Common myeloid progenitor, CD34-positive (primary cell): ENCODE measurements around the gene CHP1.
"Not testable (repeated sequence)": the region's sequence is repeated elsewhere in the genome, so short reads cannot be mapped to it uniquely, and the experiment has no call there.

Experiments
- CTCF ChIA-PET: fragments of 350-600 bp; sonication (Branson Sonifier 250); formaldehyde crosslinking; loops from one replicate; lab custom pipeline; 2021; ENCODE audit warnings: antibody characterized with exemption; lab: Charles Lee
- POLR2A ChIA-PET: fragments of 350-600 bp; sonication (Branson Sonifier 250); formaldehyde crosslinking; loops from one replicate; lab custom pipeline; 2021; ENCODE audit warnings: antibody characterized with exemption; lab: Charles Lee
- DNase-seq, 3 donors: peaks; one replicate each; pipeline versions ENCODE4 v3.0.0 to v3.0.0-alpha.2; 2013
- H3K27ac ChIP-seq, 2 experiments: 1 replicate in 1 of 2; 2 replicates in 1 of 2; pipeline ENCODE4 v1.7.0; 2013; ENCODE audit warnings: inconsistent platforms in 2 of 2, low read length in 2 of 2, mild to moderate bottlenecking in 2 of 2, low read depth in 1 of 2, moderate library complexity in 1 of 2; ENCODE audit not compliant: severe bottlenecking in 2 of 2, insufficient read depth in 1 of 2, poor library complexity in 1 of 2
- H3K27me3 ChIP-seq, 5 experiments: replicated peaks in 2 of 5; 1 replicate in 3 of 5; 2 replicates in 2 of 5; pipeline versions ENCODE4 v1.6.1 to v1.7.0; 2013; ENCODE audit warnings: low read length in 4 of 5, mild to moderate bottlenecking in 2 of 5, moderate library complexity in 2 of 5, inconsistent platforms in 1 of 5; ENCODE audit not compliant: insufficient read depth in 5 of 5, control insufficient read depth in 4 of 5
- H3K36me3 ChIP-seq, 4 experiments: 1 replicate in 2 of 4; 2 replicates in 2 of 4; pipeline versions ENCODE4 v1.6.1 to v1.7.0; 2013; ENCODE audit warnings: low read length in 3 of 4, control low read depth in 1 of 4, mild to moderate bottlenecking in 1 of 4; ENCODE audit not compliant: control insufficient read depth in 4 of 4, insufficient read depth in 4 of 4
- H3K4me1 ChIP-seq, 4 experiments: 1 replicate in 3 of 4; 2 replicates in 1 of 4; pipeline versions ENCODE4 v1.6.1 to v1.7.1; 2013; ENCODE audit warnings: low read length in 3 of 4, mild to moderate bottlenecking in 3 of 4, control low read depth in 1 of 4, inconsistent platforms in 1 of 4, moderate library complexity in 1 of 4; ENCODE audit not compliant: control insufficient read depth in 4 of 4, insufficient read depth in 4 of 4; ENCODE audit errors: control extremely low read depth in 1 of 4
- H3K4me3 ChIP-seq, 7 experiments: 1 replicate in 4 of 7; 2 replicates in 3 of 7; pipeline versions ENCODE4 v1.5.1 to v1.7.0; 2013; ENCODE audit warnings: mild to moderate bottlenecking in 7 of 7, low read length in 6 of 7, moderate library complexity in 6 of 7, inconsistent platforms in 2 of 7, low read depth in 2 of 7, control low read depth in 1 of 7; ENCODE audit not compliant: insufficient read depth in 4 of 7, control insufficient read depth in 1 of 7; ENCODE audit errors: extremely low read depth in 1 of 7
- H3K9me3 ChIP-seq, 5 experiments: 1 replicate in 4 of 5; 2 replicates in 1 of 5; pipeline versions ENCODE4 v1.6.1 to v1.7.1; 2013; ENCODE audit warnings: low read length in 4 of 5, mild to moderate bottlenecking in 2 of 5, inconsistent platforms in 1 of 5, low read depth in 1 of 5, moderate library complexity in 1 of 5; ENCODE audit not compliant: control insufficient read depth in 4 of 5, insufficient read depth in 2 of 5; ENCODE audit errors: control extremely low read depth in 1 of 5
- WGBS: methylation state at CpG from one replicate; pipeline ENCODE4 v1.1.5; 2013; ENCODE audit not compliant: insufficient coverage; 5-methylcytosine and 5-hydroxymethylcytosine counted together

CHP1 gene

GRCh38 chr15:41307679-41308078, 76.6 kb downstream of the CHP1 start:
- H3K36me3 ChIP-seq, result peaks cover 5 to 12% (median 10%) of the 10 kb centered on the region in 4 experiments
- DNase-seq, result no peak
- H3K4me1 ChIP-seq, result peaks cover 5 to 31% (median 17%) of the 10 kb centered on the region in 4 experiments
- POLR2A ChIA-PET, result no interaction called here
- H3K9me3 ChIP-seq, result no peaks in the 10 kb centered on the region
- WGBS, result 81% methylated on average over 3 of the region's 5 CpGs
- CTCF ChIA-PET, result interaction anchor here (0.7 to 1.1 kb wide), 3 partner anchors 13 to 33 kb away, joined by 3 read pairs; no protein-coding TSS in a partner anchor
- no peaks in the 10 kb centered on the region for H3K27me3 ChIP-seq
- H3K4me3 ChIP-seq, result no peak overlapping the region
- H3K27ac ChIP-seq, result no peak overlapping the region

GRCh38 chr15:41309226-41309905, 78.3 kb downstream of the CHP1 start:
- no CpG with 5 or more reads among the region's 2 CpGs for WGBS
- ChIA-PET POLR2A (no interaction called here), CTCF (no interaction called here)
- Histone ChIP-seq H3K27ac (no peak overlapping the region), H3K27me3 (no peaks in the 10 kb centered on the region), H3K9me3 (no peaks in the 10 kb centered on the region), H3K4me3 (no peak overlapping the region), H3K4me1 (peaks cover 5 to 23% (median 12%) of the 10 kb centered on the region in 4 experiments), H3K36me3 (peaks cover 9 to 22% (median 13%) of the 10 kb centered on the region in 4 experiments)
- DNase-seq, result no peak

DNA sequence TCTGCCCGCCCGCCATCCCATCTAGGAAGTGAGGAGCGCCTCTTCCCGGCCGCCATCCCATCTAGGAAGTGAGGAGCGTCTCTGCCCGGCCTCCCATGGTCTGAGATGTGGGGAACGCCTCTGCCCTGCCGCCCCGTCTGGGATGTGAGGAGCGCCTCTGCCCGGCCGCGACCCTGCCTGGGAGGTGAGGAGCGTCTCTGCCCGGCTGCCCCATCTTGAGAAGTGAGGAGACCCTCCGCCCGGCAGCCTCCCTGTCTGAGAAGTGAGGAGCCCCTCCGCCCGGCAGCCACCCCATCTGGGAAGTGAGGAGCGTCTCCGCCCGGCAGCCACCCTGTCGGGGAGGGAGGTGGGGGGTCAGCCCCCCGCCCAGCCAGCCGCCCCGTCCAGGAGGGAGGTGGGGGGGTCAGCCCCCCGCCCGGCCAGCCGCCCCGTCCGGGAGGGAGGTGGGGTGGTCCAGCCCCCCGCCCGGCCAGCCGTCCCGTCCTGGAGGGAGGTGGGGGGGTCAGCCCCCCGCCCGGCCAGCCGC, 89.8 kb downstream of the CHP1 start:
- POLR2A ChIA-PET, result not testable (repeated sequence)

GRCh38 chr15:41323611-41324010, 92.5 kb downstream of the CHP1 start:
- Histone ChIP-seq H3K9me3 (no peaks in the 10 kb centered on the region), H3K36me3 (peaks cover 0 to 6% (median under 1%) of the 10 kb centered on the region in 4 experiments), H3K27ac (no peak overlapping the region), H3K27me3 (no peaks in the 10 kb centered on the region), H3K4me1 (no peaks in the 10 kb centered on the region), H3K4me3 (no peak overlapping the region)
- ChIA-PET CTCF (interaction anchor here (1.1 to 1.2 kb wide), 2 partner anchors 9 to 31 kb away, joined by 4 read pairs; partner anchors contain the start of genes NUSAP1 and OIP5), POLR2A (no interaction called here)
- peak in 2 of 3 donors; percentile 17 to 26 for DNase-seq
- WGBS, result 100% methylated on average over 1 of the region's 1 CpG

More for the DNA sequence above, 89.8 kb downstream of the CHP1 start:
- CTCF ChIA-PET, H3K27me3 ChIP-seq, H3K27ac ChIP-seq, H3K9me3 ChIP-seq, DNase-seq, H3K4me1 ChIP-seq, H3K4me3 ChIP-seq: not testable (repeated sequence)
- H3K36me3 ChIP-seq, result peaks cover 0 to 13% (median 1%) of the 10 kb centered on the region in 4 experiments
- 87% methylated on average over 3 of the region's 39 CpGs for WGBS

DNA sequence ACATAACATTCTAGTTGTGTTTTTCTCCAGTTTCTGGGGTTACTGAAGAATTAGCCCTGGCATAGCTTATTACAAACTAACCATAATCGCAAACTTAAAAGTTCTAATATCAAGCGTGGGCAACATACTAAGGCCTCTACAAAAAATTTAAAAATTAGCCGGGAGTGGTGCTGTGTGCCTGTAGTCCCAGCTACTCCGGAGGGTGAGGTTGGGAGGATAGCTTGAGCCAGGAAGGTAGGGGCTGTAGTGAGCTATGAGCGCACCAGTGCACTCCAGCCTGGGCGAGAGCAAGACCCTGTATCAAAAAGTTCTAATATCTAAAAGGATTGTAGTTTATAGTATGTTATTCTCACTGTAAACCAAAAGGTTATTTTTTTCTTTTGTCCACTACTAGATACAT, 100.2 kb downstream of the CHP1 start:
- peaks cover 0 to 2% (median under 1%) of the 10 kb centered on the region in 4 experiments for H3K36me3 ChIP-seq
- no peaks in the 10 kb centered on the region for H3K27me3 ChIP-seq
- CTCF ChIA-PET, result interaction anchor here (0.7 to 4.2 kb wide), 8 partner anchors 10 to 45 kb away, joined by 3 to 40 read pairs (median 6); no protein-coding TSS in a partner anchor
- peak overlapping the region in 1 of 2 experiments; percentile 67 for H3K27ac ChIP-seq
- no peaks in the 10 kb centered on the region for H3K9me3 ChIP-seq
- no peak for DNase-seq
- H3K4me3 ChIP-seq, result peak overlapping the region in 6 of 7 experiments; percentile 75 to 99 (median 96)
- POLR2A ChIA-PET, result no interaction called here
- WGBS, result 90% methylated on average over 3 of the region's 6 CpGs
- peaks cover 3 to 25% (median 15%) of the 10 kb centered on the region in 4 experiments for H3K4me1 ChIP-seq
